GM08714 (cell line): ENCODE data around the gene UBE2G1.
"Not testable (repeated sequence)": the region's sequence is repeated elsewhere in the genome, so short reads cannot be mapped to it uniquely, and the experiment has no call there.

Source experiments
- H3K4me3 ChIP-seq: fragments of 200-500 bp; sonication (Bioruptor generic); 2 replicates; pipeline ENCODE4 v1.5.1; 2014; ENCODE audit warnings: mild to moderate bottlenecking, low read length, inconsistent platforms
- ZNF274 ChIP-seq: IDR thresholded peaks from 2 replicates; pipeline ENCODE4 v1.6.1; 2012; ENCODE audit warnings: mild to moderate bottlenecking, low read depth, low read length

UBE2G1 gene

DNA sequence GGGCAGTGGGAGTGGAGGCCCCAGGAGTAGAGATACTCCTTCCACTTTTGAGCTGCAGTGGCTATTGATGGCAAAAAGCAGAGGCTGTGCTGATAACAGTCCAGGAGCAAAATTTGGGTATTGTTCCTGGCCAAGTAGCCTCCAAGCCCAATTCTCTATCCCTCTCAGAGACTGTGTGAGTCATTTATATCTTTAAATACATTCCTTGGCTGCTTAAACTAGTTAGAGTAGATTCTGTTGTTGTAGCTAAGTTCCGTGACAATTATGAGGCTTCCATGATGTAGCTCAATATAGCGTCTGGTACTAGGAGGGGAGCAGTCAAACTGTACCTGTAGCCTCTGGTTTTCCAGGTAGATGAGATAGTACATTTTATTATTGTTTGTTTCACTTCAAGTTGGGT, 19.9 kb upstream of the UBE2G1 start:
- no peak overlapping the region for H3K4me3 ChIP-seq
- TF ChIP-seq ZNF274: no peak

DNA sequence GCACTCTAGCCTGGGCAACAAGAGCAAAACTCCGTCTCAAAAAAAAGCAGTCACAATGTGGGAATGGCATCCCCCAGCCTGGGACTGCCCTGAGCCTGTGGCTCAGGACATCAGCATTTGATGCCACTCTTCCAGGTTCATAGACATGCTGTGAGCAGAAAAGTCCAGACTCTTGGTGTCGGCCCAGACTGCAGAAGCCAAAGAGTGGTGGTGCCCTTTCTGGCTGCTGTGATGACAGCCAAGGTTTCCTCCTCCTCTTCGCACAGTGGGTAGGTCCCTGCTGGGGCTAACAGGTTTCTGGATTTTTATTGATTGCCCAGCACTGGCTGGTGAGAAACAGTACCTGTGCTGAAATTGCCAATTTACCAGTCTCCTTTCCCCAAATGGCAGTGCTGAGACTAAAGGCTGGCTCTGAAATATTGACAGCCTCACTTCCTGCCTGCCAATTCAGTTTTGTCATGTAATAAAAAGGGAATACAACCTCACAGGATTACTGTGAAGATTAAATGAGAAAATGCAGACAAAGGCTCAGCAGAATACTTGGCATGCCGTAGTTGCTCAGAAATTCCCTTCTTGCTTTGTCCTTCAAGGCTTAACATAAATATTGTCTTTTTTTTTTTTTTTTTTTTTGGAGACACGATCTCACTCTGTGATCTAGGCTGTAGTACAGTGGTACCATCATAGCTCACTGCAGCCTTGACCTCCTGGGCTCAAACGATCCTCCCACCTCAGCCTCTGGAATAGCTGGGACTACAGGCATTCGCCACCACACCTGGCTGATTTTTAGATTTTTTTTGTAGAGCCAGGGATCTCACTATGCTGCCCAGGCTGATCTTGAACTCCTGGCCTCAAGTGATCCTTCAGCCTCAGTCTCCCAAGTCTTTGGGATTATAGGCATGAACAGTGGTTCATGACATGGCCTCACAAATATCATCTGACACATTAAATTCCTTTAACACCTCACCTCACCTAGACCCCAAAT, 15.5 kb upstream of the UBE2G1 start:
- TF ChIP-seq ZNF274: no peak
- H3K4me3 ChIP-seq: no peak overlapping the region

DNA sequence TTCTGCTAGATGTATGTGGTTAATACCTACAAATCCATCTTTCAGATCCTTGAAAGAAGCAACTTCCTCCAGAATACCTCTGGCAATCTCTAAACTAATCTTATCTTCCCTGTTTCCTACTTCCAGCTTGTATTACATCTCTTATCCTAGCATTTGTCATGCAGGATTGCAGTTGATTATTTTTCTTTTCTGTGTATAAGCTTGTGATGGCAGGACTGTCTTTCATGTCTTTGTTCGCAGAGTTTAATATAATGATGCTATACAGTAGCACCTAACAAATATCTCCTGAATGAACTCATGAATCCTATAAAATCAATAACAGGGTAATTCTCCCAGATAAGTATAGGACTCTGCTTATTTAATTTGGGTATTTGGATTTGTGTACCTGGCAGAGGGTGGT, 12.2 kb upstream of the UBE2G1 start:
- TF ChIP-seq ZNF274: no peak
- H3K4me3 ChIP-seq: no peak overlapping the region

DNA sequence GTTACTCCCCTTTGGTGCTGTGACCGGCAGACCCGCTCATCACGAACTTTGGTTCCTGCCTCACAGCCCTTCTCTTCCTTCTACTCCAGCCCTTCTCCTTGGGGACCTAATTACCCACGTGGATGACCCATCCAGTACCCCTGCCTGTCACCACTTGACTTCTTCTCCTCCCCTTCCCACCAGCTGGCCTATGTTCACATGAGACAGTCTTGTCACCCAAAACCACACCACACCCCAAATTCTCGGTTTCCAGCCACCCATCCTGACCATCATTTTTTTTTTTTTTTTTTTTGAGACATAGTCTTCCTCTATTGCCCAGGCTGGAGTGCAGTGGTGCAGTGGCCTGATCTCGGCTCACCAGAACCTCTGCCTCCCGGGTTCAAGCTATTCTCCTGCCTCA, 10.8 kb upstream of the UBE2G1 start:
- not testable (repeated sequence) for H3K4me3 ChIP-seq

DNA sequence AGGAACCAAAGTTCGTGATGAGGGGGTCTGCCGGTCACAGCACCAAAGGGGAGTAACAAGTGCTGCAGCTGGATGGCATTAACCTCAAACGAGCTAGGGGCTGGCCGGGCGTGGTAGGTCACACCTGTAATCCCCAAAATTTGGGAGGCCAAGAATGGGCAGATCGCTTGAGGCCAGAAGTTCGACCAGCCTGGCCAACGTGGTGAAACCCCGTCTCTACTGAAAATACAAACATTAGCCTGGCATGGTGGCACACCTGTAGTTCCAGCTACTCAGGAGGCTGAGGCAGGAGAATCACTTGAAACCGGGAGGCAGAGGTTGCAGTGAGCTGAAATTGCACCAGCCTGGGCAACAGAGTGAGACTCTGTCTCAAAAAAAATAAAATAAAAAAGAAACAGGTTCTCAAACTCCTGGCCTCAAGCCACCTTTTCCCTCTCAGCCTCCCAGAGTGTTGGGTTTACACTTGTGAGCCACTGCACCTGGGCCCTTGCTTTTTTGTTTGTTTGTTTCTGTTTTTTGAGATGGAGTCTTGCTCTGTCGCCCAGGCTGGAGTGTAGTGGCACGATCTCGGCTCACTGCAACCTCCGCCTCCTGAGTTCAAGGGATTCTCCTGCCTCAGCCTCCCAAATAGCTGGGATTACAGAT, 9.4 kb upstream of the UBE2G1 start:
- H3K4me3 ChIP-seq: peak overlapping the region; percentile 40; the same call in 1 of the 2 replicates

DNA sequence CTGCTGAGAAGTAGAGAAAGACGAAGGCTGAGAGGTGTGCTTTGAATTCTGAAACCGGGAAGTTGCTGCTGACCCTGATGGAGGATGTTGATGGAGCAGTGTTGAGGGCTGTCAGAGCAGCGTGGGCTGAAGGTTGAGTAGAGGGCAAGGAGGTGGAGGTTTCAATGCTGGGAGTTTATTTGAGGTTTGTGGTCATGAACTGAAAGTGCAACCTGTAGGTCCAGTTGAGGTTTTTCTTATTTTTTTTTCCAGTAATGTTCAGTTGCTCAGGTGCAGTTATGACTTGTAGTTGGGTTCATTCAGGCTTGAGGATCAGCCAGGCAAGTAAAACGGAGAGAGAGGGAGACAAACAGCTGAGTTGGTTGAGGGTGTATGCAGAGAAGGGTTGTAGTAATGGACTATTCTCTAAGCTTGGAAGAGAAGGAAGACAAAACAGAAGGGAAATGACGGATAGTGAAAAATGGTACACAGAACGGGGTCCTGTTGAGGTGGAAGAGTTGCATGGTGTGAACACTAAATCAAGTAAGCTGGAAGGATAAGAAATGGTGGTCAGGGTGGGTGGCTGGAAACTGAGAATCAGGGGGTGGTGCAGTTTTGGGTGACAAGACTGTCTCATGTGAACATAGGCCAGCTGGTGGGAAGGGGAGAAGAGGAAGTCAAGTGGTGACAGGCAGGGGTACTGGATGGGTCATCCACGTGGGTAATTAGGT, 8.7 kb upstream of the UBE2G1 start:
- no peak for TF ChIP-seq ZNF274
- H3K4me3 ChIP-seq: peak overlapping the region; percentile 40; the same call in 1 of the 2 replicates

DNA sequence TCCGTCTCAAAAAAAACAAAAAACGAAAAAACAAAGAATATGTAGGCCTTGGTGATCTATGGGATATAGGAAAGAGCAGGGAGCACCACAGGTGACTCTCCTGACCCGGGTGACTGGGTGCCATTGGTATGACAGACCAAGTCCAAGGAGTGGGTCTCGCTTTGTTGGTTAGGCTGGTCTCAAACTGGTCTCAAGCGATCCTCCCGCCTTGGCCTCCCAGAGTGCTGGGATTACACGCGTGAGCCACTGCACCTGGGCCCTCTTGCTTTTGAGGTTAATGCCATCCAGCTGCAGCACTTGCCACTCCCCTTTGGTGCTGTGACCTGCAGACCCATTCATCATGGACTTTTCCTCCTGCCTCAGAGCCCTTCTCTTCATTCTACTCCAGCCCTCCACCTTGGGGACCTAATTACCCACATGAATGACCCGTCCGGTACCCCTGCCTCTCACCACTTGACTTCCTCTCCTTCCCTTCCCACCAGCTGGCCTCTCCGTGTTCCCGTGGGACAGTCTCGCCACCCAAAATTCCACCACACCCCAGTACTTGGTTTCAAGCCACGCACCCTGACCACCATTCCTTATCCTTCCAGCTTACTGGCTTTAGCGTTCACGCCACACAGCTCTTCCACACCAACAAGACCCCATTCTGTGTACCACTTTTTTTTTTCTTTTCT, 3.2 kb upstream of the UBE2G1 start:
- no peak for TF ChIP-seq ZNF274
- no peak overlapping the region for H3K4me3 ChIP-seq

DNA sequence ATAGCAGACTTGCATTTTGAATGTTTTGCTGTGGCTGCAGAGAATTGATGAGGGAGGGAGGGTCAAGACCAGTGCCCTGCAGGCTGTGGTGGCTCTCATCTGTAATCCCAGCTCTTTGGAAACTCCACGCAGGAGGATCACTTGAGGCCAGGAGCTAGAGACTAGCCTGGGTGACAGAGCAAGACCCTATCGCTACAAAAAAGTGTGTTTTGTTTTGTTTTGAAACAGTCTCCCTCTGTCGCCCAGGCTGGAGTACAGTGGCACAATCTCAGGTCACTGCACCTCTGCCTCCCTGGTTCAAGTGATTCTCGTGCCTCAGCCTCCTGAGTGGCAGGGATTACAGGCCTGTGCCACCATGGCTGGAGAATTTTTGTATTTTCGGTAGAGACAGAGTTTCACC, 1.9 kb upstream of the UBE2G1 start:
- no peak overlapping the region for H3K4me3 ChIP-seq
- no peak for TF ChIP-seq ZNF274

DNA sequence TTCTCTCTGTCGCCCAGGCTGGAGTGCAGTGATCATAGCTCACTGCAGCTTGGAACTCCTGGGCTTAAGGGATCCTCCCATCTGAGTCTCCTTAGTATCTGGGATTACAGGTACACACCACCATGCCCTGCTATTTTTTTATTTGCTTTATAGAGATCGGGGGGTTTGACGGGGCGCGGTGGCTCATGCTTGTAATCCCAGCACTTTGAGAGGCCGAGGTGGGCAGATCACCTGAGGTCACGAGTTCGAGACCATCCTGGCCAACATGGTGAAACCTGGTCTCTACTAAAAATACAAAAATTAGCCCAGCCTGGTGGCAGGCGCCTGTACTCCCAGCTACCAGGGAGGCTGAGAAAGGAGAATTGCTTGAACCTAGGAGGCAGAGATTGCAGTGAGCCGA, 702 bp upstream of the UBE2G1 start:
- H3K4me3 ChIP-seq: not testable (repeated sequence)

DNA sequence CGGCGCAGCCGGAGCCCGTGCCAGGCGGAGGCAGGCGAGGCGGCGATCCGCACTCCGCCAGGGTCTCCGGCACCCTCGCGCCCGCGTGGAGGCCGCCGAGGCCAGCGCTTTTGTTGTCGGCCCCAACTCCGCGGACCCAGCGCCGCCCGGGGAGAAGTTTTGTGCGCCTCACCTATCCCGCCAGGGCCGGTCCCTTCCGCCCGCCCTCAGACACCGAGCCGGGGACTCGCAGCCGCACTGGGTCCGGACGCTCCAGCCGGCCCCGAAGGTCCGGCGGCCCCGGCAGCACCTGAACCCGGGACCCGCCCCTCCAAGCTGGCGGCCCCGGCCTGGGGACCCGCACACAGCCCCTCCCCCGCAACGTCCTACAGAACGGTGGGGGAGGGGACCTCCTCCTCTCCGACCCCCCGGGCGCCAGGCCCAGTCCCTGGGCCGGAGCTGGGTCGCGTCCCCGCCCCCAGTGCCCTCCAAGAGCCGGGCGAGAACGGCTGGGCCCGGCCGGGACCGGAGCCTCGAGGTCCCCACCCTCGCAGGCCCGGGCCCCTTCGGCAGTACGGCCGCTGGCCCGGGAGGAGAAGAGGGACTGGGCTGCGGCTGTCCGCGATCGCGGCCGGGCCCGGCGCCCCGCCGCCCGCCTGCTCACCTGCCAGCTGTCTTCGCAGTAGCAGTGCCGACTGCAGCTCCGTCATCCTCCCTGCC, 698 bp downstream of the UBE2G1 start:
- TF ChIP-seq ZNF274: no peak
- peak overlapping the region; percentile 96 for H3K4me3 ChIP-seq

DNA sequence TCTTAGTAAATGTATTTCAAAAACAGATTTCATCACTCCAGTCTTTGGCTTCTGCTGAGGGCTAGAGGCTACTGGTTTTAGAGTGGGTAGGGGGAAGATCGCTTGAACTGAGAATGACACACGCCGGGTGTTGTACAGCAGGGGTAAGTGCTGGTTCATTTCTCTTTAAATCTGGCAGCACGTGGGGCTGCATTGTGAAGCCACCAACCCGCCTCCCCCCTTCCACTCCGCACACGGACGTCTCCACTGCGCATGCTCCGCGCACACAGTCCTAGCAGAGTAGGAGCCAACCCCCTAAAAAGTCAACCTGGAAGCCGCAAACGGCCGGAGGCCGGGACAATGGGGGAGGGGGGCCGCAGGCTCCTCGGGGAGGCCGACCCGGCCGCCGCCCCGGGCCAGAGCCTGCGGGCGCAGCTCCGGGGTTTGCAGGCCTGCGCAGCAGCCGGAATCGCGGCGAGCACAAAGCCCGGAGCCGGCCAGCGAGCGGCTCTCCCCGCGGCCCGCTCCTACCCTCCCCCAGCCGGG, 1.3 kb downstream of the UBE2G1 start:
- no peak for TF ChIP-seq ZNF274

DNA sequence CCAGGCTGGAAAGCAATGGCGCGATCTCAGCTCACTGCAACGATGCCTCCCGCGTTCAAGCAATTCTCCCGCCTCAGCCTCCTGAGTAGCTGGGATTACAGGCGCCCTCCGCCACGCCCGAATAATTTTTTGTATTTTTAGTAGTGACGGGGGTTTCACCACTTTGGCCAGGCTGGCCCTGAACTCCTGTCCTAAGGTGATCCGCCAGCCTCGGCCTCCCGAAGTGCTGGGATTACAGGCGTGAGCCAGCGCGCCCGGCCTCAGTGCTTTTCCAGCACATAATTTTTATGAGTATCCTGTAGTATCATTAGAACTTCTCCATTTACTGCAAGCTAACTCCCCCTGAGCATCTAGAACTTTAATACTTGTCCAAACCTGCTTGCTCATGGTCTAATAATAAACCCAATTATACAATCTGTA, 1.8 kb downstream of the UBE2G1 start:
- no peak for TF ChIP-seq ZNF274
- peak overlapping the region; percentile 96 for H3K4me3 ChIP-seq

More for the DNA sequence above, 1.3 kb downstream of the UBE2G1 start:
- peak overlapping the region; percentile 96 for H3K4me3 ChIP-seq

DNA sequence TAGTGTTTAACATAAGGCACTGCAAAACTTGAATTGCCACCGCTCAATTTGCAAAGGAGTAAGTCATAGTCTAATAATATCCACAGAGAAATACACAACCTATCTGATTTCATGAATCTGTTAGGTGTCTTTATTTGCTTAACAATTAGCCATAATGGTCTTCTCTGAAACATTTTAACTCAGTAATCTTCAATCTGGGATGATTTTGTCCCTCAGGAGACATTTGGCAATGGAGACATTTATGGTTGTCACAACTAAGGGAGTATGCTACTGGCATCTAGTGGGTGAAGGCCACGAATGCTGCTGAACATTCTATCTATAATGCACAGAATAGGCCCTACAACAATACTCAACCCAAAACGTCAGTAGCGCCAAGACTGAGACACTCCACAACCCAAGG, 4.3 kb downstream of the UBE2G1 start:
- no peak overlapping the region for H3K4me3 ChIP-seq
- no peak for TF ChIP-seq ZNF274

DNA sequence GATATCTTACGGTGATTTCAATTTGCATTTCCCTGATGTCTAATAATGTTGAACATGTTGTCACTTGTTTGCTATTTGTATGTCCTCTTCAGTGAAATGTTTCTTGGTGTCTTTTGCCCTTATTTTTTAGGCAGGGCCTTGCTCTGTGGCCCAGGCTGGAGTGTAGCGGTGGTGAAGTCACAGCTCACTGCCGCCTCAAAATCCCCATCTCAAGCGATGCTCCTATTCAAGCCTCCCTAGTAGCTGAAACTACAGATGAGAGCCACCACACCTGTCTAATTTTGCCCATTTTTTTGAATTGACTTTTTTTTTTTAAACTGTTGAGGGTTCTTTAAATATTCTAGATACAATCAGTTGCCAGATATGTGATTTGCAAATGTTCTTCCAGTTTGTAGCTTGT, 8.3 kb downstream of the UBE2G1 start:
- no peak overlapping the region for H3K4me3 ChIP-seq
- TF ChIP-seq ZNF274: no peak
